ENCODE data around the gene QKI.
"Not testable (repeated sequence)": the region's sequence is repeated elsewhere in the genome, so short reads cannot be mapped to it uniquely, and the experiment has no call there.

QKI gene

DNA sequence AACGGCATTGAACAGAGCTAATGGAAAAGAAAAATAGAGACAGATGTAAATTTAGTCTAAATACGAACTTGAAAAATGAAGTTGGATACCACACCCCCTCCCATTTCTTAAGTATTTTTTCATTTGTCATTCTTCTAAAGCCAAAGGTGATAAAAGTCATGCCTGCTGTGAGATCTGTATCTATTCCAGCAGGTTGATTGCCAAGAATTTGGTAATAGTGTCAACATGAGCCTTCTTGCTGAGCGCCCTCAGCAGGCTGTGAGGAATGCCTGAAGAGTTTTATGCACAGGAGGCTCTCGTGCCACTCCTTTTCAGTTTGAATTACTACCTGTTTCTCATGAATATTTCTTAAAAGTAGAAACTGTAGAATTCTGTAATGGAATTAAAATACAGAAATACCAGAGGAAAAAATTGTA, 165.4 kb downstream of the QKI start:
- no peak for DNase-seq (ENCODE audit: low spot score)

DNA sequence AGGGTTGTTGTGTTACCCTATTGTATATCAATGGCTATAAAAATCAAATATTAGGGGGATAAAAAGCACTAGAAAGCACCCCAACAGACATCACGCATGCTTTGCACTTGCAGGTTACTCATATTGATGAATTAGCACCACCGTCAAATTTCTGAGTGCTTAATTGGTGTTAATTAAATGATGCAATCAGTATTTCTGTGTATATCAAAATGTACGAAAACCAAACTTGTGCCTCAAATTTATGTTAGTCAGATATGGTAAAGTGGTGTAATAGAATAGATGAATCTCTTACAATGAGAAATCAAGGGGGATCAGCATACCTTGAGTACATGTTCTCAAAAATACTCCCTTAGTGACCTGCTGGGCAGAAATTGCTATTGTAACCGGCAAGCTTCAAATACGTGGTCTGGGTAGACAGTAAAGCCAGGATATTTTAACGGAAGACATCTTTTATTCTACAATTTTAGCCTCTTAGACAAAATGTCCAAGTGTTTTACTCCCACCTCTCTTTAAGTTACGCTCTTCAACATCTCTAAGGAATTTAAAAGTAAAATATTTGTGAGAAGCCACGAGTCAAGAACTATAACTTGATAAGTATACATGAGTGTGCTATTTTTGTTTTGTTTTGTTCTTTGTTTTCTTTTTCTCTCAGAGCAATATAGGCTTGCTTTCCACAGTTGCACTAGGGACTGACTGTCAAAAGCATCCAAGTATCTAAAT, 166.0 kb downstream of the QKI start:
- DNase-seq (ENCODE audit: low spot score), result no peak

DNA sequence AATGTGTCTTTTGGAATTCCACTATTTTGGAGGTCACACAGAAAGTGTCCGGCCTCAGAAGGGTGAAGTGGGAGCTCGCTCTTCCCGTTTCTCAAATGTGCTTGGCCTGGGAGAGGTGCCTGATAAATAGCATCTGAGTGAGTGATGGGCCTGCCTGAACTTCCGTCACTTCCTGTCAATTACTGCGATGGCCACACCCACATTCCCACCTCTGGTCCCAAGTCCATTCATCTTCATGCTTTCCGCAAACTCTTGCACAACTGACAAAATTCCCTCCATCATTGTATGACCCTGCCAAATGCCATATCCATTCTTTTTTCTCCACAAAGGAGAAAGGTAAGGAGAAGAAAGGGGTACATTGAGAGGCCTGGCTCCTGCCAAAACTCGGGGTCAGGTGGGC, 169.0 kb downstream of the QKI start:
- DNase-seq (ENCODE audit: low spot score), result no peak

DNA sequence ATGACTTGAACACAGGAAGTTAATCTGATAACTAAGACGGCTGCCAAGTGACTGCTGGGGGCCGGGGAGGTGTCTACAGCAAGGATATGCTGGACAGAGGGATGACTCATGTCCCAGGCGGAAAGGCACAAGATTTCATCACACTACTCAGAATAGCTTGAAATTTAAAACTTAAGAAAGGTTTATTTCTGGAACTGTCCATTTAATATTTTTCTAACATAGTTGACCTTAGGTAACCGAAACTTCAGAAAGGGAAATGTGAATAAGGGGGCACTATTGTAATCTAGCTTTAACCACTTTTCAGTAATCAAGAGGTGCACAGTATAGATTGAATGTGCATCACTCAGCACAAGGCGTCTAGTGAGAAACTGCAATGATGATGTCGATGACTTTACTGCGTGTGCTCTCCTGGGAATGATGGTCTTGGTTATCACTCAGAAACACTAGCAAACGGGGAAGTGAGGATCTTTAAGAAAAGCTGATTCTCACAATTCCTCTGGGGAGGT, 171.5 kb downstream of the QKI start:
- DNase-seq (ENCODE audit: low spot score), result no peak

DNA sequence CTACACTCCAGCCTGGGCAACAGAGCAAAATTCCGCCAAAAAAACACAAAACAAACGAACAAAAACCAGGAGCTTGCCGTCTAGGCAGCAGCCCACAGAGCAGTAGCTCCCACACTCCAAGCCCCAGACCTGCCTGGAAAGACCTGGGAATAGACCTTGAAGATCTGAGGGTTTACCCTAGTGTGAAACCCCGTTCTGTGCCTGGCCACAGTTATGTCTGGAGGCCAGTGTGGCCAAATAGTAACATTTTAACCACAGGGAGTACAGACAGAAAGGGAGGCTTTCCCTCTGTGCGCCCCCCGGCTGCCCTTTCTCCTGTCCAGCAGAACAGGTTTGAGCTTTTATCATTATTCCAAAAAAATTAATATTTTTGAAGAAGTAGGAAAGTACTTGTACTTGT, 172.4 kb downstream of the QKI start:
- DNase-seq (ENCODE audit: low spot score), result no peak

DNA sequence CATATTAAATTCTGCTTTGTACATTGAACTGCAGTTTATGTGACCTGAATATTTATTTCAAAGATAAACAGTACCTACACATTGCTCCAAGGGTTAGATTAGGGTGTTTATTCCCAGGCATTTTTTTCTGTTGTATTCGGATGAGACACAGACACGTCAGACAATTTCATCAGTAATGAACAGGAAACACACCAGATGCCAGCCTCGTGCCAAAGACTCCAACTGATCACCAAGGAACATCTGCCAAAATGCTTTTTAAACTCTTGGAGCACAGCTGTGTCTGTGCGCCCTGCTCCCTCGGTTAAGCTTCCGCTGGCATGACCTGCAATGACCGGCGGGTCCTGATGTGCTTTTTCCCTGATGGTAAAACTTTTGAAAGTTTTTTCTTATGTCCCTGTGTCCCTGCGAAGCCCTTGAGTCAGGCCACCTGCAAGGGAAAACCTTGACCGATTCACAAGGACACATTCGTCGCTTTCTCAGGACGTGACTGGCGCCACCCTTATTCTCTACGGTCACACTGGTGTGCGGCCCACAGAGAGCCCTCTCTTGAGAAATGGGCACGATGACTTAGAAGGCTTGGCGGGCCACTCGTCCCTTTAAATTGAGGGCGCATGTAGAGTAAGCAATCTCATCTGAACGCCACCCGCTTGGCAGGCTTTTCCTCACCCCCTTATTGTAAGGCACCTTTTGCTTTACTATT, 173.9 kb downstream of the QKI start:
- no peak for DNase-seq (ENCODE audit: low spot score)

DNA sequence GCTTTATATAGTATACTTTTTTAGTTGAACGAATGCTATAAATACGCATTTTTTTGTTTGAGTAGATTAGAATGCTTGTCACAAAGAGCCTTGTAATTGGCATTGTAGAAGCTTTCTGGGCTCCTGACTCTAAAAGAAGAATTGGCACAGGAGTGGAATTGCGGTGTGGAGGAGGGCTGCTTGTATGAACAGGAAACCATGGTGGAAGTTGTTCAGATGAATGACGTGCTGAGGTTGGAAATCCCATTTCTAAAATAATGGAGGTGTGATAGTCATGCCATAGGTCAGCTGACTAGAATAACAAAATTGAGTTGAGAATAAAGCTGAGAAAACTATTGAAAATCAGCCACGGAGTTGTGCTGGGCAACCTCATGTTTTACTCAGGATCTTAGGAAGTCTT, 174.9 kb downstream of the QKI start:
- no peak for DNase-seq (ENCODE audit: low spot score)

DNA sequence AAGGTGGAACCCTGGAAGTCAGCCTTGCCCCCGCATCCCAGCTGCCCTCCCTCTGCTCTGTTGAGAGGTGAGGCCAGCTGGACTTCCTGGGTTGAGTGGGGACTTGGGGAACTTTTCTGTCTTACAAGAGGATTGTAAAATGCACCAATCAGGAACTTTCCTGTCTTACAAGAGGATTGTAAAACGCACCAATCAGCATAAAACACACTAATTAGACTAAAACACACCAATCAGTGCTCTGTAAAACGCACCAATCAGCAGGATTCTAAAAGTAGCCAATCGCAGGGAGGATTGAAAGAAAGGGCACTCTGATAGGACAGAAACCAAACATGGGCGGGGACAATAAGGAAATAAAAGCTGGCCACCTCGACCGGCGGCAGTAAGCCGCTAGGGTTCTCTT, 175.6 kb downstream of the QKI start:
- not testable (repeated sequence) for DNase-seq (ENCODE audit: low spot score)

DNA sequence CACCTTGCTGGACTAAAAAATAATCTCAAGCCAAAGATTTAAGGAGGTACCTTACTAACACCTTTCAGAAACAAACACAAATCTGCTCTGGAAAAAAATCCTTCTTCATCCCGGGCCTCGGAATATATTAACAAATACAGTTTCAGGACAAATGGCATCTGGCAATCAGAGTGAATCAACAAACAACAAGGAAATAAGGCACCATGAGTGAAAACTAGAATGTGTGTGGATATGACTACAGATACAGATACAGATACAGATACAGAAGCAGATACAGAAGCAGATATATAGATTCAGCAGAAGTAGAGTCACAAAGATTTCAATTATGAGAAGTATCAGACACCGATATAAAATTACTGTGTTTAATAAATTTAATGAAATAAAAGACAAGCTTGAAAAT, 178.4 kb downstream of the QKI start:
- no peak for DNase-seq (ENCODE audit: low spot score)

DNA sequence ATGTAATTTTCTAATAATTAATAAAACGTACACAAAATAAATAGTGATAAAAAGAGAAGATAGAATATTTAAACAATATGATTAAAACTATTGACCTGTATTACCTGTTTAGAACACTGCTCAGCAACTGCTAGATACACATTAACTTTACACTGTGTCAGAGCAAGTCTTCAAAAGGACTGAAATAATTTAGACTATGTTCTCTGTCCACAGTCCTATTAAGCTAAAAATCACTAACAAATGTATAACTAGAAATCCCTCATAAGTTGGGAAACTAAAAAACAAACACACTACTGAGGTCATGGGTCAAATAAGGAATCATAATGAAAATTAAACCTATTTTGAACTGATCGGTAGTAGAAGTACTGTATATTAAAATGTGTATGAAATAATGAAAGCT, 181.7 kb downstream of the QKI start:
- no peak for DNase-seq (ENCODE audit: low spot score)

DNA sequence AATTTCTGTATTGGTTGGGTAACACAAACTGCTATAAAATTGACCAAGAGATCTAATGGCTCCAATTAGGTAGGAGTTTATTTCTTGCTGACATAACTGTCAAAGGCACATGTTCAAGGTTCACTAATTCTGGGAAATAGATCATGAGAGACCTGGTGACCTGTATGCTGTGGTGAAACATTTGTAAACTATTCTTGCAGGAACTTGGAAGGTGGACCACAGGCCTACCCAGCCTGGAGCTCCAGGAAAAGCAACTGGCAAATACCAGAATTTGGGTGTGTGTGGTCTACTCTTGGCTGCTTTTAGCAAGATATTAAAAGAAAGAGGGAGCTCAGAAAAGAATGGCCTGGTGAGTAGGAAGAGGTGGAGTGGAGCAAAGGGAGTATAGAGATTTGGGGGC, 184.6 kb downstream of the QKI start:
- DNase-seq (ENCODE audit: low spot score), result no peak

DNA sequence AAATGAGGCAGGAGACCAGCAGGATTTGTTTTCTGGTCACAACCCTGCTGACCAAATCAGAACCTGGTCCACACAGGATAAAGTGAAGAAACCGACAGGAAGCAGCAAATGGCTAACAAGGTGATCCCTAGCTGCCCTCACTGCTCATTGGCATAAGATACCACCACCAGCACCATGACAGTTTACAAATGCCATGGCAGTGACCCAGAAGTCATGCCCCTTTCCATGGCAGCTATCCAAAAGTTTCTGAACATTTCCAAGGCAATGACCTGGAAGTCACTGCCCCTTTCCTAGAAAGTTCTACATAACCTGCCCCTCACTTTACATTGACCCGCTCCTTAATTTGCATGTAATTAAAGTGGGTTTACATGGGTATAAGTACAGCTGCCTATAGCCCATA, 185.2 kb downstream of the QKI start:
- no peak for DNase-seq (ENCODE audit: low spot score)

DNA sequence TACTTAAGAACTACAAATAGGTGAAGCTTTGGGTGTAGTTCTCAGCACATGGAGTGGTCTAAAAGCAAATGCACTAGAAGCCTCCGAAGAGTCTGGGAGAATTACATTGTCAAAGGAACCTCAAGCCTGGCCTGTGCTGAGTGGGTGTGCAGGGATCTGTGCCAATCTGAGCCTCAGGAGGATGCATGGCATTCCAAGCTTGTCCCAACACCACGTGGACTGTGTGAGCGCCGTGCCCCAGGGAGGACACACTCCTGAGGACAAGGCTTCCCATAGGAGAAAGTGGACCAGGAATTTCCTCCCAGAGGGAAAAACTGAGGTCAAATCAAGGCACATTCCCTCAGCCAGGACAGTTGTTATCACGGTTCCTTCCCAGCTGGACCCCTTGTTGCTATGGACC, 185.8 kb downstream of the QKI start:
- DNase-seq (ENCODE audit: low spot score), result no peak

DNA sequence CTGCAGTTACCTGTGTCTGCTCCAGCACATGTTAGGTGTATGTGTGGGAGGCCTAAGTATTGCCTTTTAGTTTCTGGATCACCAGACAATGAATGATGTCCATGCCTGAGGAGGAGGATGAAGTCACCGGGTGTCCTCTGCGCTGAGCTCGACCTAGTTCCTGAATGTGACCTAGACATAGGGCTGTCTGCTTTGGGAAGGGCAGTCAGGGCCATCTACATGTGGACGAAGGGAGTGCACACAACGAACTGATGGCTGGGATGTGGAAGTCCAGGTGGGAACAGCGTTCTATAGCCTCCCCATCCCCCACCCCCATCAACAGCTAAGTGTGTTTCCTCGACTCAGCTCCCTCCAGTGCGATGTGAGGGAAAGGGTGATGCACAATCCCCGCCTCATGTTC, 186.3 kb downstream of the QKI start:
- no peak for DNase-seq (ENCODE audit: low spot score)

DNA sequence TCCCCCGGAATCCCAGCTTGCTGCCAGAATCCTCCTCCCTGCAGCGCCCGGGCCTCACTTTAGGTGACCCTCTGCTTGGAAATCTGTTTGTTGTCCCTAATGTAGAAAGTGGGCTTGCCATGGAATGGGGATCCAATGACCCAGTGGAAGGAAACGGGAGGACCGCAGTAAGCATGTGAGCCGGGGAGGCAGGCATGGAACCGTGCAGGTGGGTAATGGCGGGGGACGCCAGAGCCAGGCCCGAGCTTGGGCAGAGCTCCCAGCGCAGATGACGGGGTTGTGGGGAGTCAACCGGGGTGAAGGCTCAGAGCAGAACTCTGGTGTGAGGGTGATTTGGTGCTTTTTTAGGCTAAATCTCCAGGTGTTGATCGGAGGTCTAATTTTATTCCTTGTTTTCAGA, 188.3 kb downstream of the QKI start:
- no peak for DNase-seq (ENCODE audit: low spot score)

DNA sequence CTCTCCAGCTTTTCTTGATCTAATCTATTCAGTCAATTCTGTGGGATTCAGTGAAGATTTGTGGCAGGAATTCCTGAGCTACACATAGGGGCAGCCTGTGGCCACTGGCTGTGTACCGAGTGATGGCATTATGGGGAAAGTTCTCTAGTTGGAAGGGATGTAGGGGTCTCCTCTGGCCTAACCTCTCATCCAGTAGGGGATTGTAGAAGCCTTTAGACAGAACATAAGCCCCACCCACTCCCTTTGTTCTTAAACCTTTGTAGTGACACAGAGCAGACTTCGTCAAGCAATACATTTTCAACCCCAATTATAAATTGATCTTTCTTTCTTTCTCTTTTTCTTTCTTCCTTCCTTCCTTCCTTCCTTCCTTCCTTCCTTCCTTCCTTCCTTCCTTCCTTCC, 188.9 kb downstream of the QKI start:
- DNase-seq (ENCODE audit: low spot score), result no peak

DNA sequence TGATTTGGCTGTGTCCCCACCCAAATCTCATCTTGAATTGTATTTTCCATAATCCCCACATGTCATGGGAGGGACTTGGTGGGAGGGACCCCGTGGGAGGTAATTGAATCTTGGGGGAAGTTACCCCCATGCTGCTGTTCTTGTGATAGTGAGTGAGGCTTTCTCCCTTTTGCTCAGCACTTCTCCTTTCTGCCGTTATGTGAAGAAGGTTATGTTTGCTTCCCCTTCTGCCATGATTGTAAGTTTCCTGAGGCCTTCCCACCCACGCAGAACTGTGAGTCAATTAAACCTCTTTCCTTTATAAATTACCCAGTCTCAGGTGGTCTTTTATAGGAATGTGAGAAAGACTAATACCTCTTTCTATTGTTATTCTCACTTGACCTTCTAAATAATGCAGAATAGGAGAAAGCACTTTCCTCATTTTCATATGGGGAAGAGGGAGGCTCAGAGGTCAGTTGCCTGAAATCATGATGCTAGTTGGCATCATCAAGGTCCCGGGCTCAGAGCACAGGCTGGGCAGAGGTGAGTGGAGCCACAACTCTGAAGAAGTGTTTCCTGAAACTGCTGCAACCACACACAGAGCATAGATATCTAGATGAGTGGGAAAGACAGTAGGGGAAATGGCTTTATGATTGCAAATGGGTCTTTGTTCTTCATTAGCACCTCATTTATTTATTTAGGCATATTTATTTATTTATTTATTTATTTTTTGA, 191.0 kb downstream of the QKI start:
- no peak for DNase-seq (ENCODE audit: low spot score)

DNA sequence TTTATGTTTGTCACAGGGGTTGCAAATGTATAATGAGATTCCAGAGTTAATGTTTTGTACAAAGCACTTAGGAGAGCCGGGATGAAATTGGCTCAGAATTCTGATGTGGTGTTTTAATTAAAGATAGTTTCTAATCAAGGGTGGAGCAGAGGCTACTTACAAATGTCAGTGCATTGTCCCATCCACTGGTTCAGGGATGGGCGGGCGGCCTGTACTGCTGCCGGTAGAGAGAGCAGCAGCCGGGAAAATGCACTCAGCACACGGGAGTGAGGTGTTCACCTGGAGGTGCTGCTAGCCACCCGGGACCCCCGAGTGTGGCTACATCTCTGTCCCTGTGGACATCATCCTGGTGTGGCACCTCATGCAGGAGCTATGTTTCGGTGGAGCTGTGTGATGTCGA, 193.3 kb downstream of the QKI start:
- no peak for DNase-seq (ENCODE audit: low spot score)

DNA sequence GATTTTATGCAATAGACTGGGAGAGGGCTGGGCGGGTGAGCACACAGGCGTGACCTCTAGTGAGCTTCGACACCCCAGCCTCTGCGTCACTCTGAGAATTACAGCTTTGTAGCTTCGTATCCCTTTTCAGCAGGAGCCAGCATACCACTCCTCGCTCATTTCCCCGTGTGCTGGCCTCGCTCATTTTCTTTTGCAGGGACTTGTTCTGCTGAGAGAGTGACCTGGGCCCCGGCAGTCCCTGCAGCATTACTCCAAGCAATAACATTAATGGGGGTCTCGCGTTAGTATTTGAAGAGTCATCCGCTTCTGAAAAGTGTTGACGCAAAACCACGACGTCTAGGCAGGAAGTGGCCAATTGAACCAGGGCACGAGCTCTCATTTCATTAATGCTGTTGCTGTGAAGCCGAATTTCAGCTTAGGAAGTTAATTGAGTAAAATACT, 193.7 kb downstream of the QKI start:
- DNase-seq (ENCODE audit: low spot score), result no peak

DNA sequence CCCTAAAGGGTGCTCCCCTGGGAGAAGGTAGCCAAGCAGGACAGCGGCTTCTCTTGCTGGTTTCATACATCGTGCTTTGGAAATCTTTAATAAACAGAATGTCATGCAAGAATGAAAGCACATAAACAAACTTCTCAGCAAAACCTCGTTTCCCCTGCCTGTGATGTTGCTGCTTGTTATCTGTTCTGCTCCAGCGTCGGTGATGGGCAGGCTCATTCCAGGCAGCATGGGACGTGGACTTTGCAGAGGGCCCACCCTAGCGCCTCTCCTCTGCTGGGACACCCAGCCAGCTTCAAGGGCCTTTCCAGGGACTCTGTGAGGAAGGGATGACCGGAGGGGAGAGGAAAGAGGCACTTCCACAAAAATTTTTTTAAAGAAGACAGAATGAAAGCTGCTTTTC, 197.7 kb downstream of the QKI start:
- DNase-seq (ENCODE audit: low spot score), result no peak

DNA sequence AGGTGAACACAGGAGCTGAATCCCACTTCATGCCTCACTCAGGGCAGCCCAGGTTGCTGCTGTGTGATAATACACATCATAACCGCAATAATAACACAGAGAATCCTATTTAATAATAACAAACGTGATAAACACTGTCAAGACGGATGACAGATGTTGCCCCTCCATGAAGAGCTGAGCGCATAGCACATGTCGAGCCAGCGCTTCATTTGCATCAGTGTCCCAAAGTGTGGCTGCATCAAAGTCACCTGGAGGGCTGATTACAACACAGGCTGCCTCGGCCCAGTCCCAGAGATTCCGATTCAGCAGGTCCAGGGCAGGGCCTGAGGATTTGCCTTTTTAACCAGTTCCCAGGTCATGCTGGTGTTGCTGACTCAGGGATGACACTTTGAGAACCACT, 198.5 kb downstream of the QKI start:
- no peak for DNase-seq (ENCODE audit: low spot score)

DNA sequence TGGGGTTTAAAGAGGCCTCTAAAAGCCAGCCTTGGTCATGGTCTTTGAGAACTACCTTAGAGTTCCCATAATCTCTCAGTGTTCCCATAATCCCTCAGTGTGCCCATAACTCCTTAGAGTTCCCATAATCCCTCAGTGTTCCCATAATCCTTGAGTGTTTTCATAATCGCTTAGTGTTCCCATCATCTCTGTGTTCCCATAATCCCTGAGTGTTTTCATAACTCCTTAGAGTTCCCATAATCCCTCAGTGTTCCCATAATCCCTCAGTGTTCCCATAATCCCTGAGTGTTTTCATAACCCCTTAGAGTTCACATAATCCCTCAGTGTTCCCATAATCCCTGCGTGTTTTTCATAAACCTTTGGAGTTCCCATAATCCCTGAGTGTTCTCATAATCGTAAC, 199.2 kb downstream of the QKI start:
- no peak for DNase-seq (ENCODE audit: low spot score)

DNA sequence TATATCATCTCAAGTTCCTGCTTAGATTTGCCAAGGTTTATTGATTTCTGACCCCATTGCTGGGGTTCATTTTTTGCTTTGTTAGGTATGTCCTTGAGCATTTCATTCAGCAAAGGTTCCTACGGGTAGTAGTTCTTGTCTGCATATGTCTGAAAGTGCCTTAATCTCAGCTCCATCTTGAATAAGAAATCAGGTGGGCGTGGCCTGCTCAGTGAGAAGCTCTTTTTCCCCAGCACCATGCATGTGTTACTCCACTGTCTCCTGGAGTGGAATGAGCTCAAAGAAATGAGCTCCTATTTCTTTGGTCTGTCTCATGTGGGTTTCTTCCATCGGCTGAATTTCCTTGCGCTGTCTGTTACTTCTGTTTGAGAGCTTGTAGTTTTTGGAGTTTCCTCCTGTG, 201.9 kb downstream of the QKI start:
- DNase-seq (ENCODE audit: low spot score), result no peak
